Measurements from ENCODE around the gene MYH6.
"Not testable (repeated sequence)": the region's sequence is repeated elsewhere in the genome, so short reads cannot be mapped to it uniquely, and the experiment has no call there.

The MYH6 gene

GRCh38 chr14:23407516-23408306, at the start of gene MYH6:
Gene MYH6 (minus strand): TSS chr14:23408273. CDS start chr14:23407223, 1,050 bp downstream.
- no peak for DNase-seq (ENCODE audit: low read depth in 2 of 2, low spot score in 1 of 2)

GRCh38 chr14:23456883-23457586, 49.0 kb upstream of the MYH6 start:
- DNase-seq (ENCODE audit: low read depth in 2 of 2, low spot score in 1 of 2): not testable (repeated sequence)

- DNase-seq (ENCODE audit: low read depth in 2 of 2, low spot score in 1 of 2): no peak
These were observed 46.4 kb upstream of the MYH6 start for GRCh38 chr14:23454445-23454856.

- DNase-seq (ENCODE audit: low read depth in 2 of 2, low spot score in 1 of 2): no peak
These were observed 44.2 kb upstream of the MYH6 start for GRCh38 chr14:23452237-23452636.

- DNase-seq (ENCODE audit: low read depth in 2 of 2, low spot score in 1 of 2): no peak
These were observed 42.3 kb upstream of the MYH6 start for GRCh38 chr14:23450379-23450778.

GRCh38 chr14:23449314-23449713, 41.2 kb upstream of the MYH6 start:
- no peak for DNase-seq (ENCODE audit: low read depth in 2 of 2, low spot score in 1 of 2)

- DNase-seq (ENCODE audit: low read depth in 2 of 2, low spot score in 1 of 2): no peak
These were observed 39.6 kb upstream of the MYH6 start for GRCh38 chr14:23447361-23448350.

GRCh38 chr14:23446291-23446851, 38.3 kb upstream of the MYH6 start:
- DNase-seq (ENCODE audit: low read depth in 2 of 2, low spot score in 1 of 2): no peak

GRCh38 chr14:23445773-23446172, 37.7 kb upstream of the MYH6 start:
- no peak for DNase-seq (ENCODE audit: low read depth in 2 of 2, low spot score in 1 of 2)

GRCh38 chr14:23444314-23444713, 36.2 kb upstream of the MYH6 start:
- no peak for DNase-seq (ENCODE audit: low read depth in 2 of 2, low spot score in 1 of 2)

- no peak for DNase-seq (ENCODE audit: low read depth in 2 of 2, low spot score in 1 of 2)
These were observed 35.8 kb upstream of the MYH6 start for GRCh38 chr14:23443881-23444280.

GRCh38 chr14:23443411-23443812, 35.3 kb upstream of the MYH6 start:
- no peak for DNase-seq (ENCODE audit: low read depth in 2 of 2, low spot score in 1 of 2)

GRCh38 chr14:23442721-23443356, 34.8 kb upstream of the MYH6 start:
- DNase-seq (ENCODE audit: low read depth in 2 of 2, low spot score in 1 of 2): no peak

- DNase-seq (ENCODE audit: low read depth in 2 of 2, low spot score in 1 of 2): no peak
These were observed 33.0 kb upstream of the MYH6 start for GRCh38 chr14:23441076-23441475.

- no peak for DNase-seq (ENCODE audit: low read depth in 2 of 2, low spot score in 1 of 2)
These were observed 31.2 kb upstream of the MYH6 start for GRCh38 chr14:23439107-23439835.

GRCh38 chr14:23438101-23438971, 30.3 kb upstream of the MYH6 start:
- DNase-seq (ENCODE audit: low read depth in 2 of 2, low spot score in 1 of 2): no peak

- no peak for DNase-seq (ENCODE audit: low read depth in 2 of 2, low spot score in 1 of 2)
These were observed 29.3 kb upstream of the MYH6 start for GRCh38 chr14:23437133-23438100.

Data from stimulated activated CD8-positive, alpha-beta memory T cell treated with anti-CD3 and anti-CD28 coated beads, Interleukin-4, amount 100 ng/mL, for 4 hours (primary cell).